Endothelial cell of umbilical vein (primary cell): Measurements from ENCODE around the gene CAPG. TPM values are rescaled to one million over a fixed set of nuclear protein-coding genes. Genes with fewer than 3 reads are reported as not detected.

Experiments
- BruUV-seq: library from RNA; stranded (reverse); fragments of 400-500 nt; replicated peaks from 2 replicates; lab custom pipeline; 2021; lab: Mats Ljungman, UMichigan
- CTCF ChIA-PET: fragments of 300-600, 350-600 bp; sonication (Branson Sonifier 250); formaldehyde crosslinking; loops from one replicate; lab custom pipeline; 2021; ENCODE audit warnings: antibody characterized with exemption, inconsistent platforms; lab: Charles Lee
- POLR2A ChIA-PET: fragments of 300-600, 350-600 bp; sonication (Branson Sonifier 250); formaldehyde crosslinking; loops from one replicate; lab custom pipeline; 2021; ENCODE audit warnings: antibody characterized with exemption, inconsistent platforms; lab: Charles Lee
- DNase-seq: peaks from one replicate; pipeline ENCODE4 v3.0.0-alpha.2; 2011; ENCODE audit warnings: low read depth, low spot score
- FAIRE-seq: peaks from 2 replicates; lab custom pipeline; 2011; peaks lifted over from hg19 to GRCh38; lab: Jason Lieb, UNC
- H2AFZ ChIP-seq: 2 replicates; pipeline ENCODE4 v1.6.0; 2012; ENCODE audit warnings: low read depth, low read length, control low read depth, inconsistent platforms
- H3K27ac ChIP-seq: 2 replicates; pipeline ENCODE4 v1.5.1; 2011; ENCODE audit warnings: low read depth, mild to moderate bottlenecking, control low read depth, low read length, moderate library complexity; ENCODE audit not compliant: insufficient read depth
- H3K27me3 ChIP-seq, 2 experiments: 2 replicates each; pipeline versions ENCODE4 v1.6.0 to v1.6.1; 2011; ENCODE audit warnings: low read length in 2 of 2, mixed read lengths in 1 of 2; ENCODE audit not compliant: control insufficient read depth in 2 of 2, insufficient read depth in 2 of 2
- H3K36me3 ChIP-seq, 2 experiments: 2 replicates in 1 of 2; 3 replicates in 1 of 2; pipeline ENCODE4 v1.5.1; 2011; ENCODE audit warnings: low read length in 2 of 2, mild to moderate bottlenecking in 1 of 2, moderate library complexity in 1 of 2; ENCODE audit not compliant: control insufficient read depth in 2 of 2, insufficient read depth in 2 of 2; ENCODE audit errors: extremely low read depth in 1 of 2
- H3K4me1 ChIP-seq: 3 replicates; pipeline ENCODE4 v1.5.1; 2011; ENCODE audit warnings: mild to moderate bottlenecking, low read length; ENCODE audit not compliant: control insufficient read depth, insufficient read depth; ENCODE audit errors: extremely low read depth
- H3K4me2 ChIP-seq: 2 replicates; pipeline ENCODE4 v1.6.1; 2011; ENCODE audit warnings: low read length, control low read depth, mixed read lengths; ENCODE audit not compliant: insufficient read depth
- H3K4me3 ChIP-seq, 3 experiments: fragments of 200-600 bp in 1 of 3; sonication (generic), shearing (Covaris generic) in 1 of 3; replicated peaks in 1 of 3; 2 replicates each; pipeline ENCODE4 v1.5.1; 2011 to 2016; ENCODE audit warnings: control low read depth in 3 of 3, low read length in 3 of 3, mild to moderate bottlenecking in 2 of 3, inconsistent platforms in 1 of 3, low read depth in 1 of 3, moderate library complexity in 1 of 3; ENCODE audit not compliant: insufficient read depth in 1 of 3
- H3K79me2 ChIP-seq: 2 replicates; pipeline ENCODE4 v1.6.0; 2012; ENCODE audit warnings: low read length, inconsistent platforms; ENCODE audit not compliant: control insufficient read depth, insufficient read depth
- H3K9ac ChIP-seq: replicated peaks from 2 replicates; pipeline ENCODE3; 2011; ENCODE audit warnings: low read length, control low read depth; ENCODE audit not compliant: insufficient read depth; ENCODE audit errors: extremely low read depth
- H3K9me1 ChIP-seq: replicated peaks from 3 replicates; pipeline ENCODE4 v1.6.0; 2011; ENCODE audit warnings: mild to moderate bottlenecking, low read length; ENCODE audit not compliant: control insufficient read depth, insufficient read depth; ENCODE audit errors: extremely low read depth
- H3K9me3 ChIP-seq: replicated peaks from 2 replicates; pipeline ENCODE4 v1.5.1; 2012; ENCODE audit warnings: low read length, inconsistent platforms; ENCODE audit not compliant: control insufficient read depth, insufficient read depth
- H4K20me1 ChIP-seq: replicated peaks from 2 replicates; pipeline ENCODE3; 2011; ENCODE audit warnings: mild to moderate bottlenecking, low read length; ENCODE audit not compliant: control insufficient read depth, insufficient read depth; ENCODE audit errors: extremely low read depth
- CTCF ChIP-seq, 2 donors: IDR thresholded peaks; 1 replicate in 1 of 2; 2 replicates in 1 of 2; pipeline ENCODE4 v1.5.1; 2011; ENCODE audit warnings: low read length in 2 of 2, mild to moderate bottlenecking in 2 of 2, moderate library complexity in 2 of 2, control low read depth in 1 of 2, inconsistent platforms in 1 of 2, low read depth in 1 of 2; ENCODE audit not compliant: insufficient read depth in 1 of 2; ENCODE audit errors: extremely low read depth in 1 of 2
- EZH2 ChIP-seq: IDR thresholded peaks from 2 replicates; pipeline ENCODE4 v1.6.1; 2012; ENCODE audit warnings: borderline replicate concordance, low read depth, mild to moderate bottlenecking, moderate library complexity, low read length, inconsistent platforms; ENCODE audit not compliant: severe bottlenecking
- FOS ChIP-seq: IDR thresholded peaks from 2 replicates; pipeline ENCODE4 v1.6.1; 2011; ENCODE audit warnings: mild to moderate bottlenecking, low read length, moderate library complexity, borderline replicate concordance; ENCODE audit not compliant: insufficient read depth
- GATA2 ChIP-seq: IDR thresholded peaks from 2 replicates; pipeline ENCODE4 v1.7.0; 2011; ENCODE audit warnings: low read depth, mild to moderate bottlenecking, moderate library complexity, mixed read lengths, low read length; ENCODE audit not compliant: insufficient read length, insufficient read depth
- JUN ChIP-seq: IDR thresholded peaks from 2 replicates; pipeline ENCODE4 v1.6.1; 2011; ENCODE audit warnings: borderline replicate concordance, low read depth; ENCODE audit not compliant: insufficient read length, insufficient read depth
- MYC ChIP-seq: IDR thresholded peaks from one replicate; pipeline ENCODE4 v1.6.1; 2011; ENCODE audit warnings: mild to moderate bottlenecking, low read depth, low read length
- POLR2A ChIP-seq: IDR thresholded peaks from 2 replicates; pipeline ENCODE4 v1.6.1; 2012; ENCODE audit warnings: low read depth, mild to moderate bottlenecking, control low read depth, low read length
- POLR2AphosphoS5 ChIP-seq: IDR thresholded peaks from 2 replicates; pipeline ENCODE4 v1.6.1; 2012; ENCODE audit warnings: low read depth, mild to moderate bottlenecking, control low read depth, low read length, moderate library complexity; ENCODE audit not compliant: insufficient read depth
- dilution Hi-C: fragments of 300-500 bp; cut with MboI; formaldehyde crosslinking; loops from one replicate; pipeline ENCODE4 v1.15.0; 2019; ENCODE audit warnings: low sequenced_read_pairs; ENCODE audit not compliant: extremely low pct_ligation_motif_present
- intact Hi-C: fragments of 100-400 bp; cut with micrococcal nuclease; formaldehyde crosslinking; loops from one replicate; pipeline ENCODE4 v1.10.0; 2022
- polyA plus RNA-seq, 4 experiments: library from polyadenylated mRNA; depleted of rRNA in 3 of 4; stranded (reverse) in 3 of 4; unstranded in 1 of 4; fragments of >200 nt; gene quantifications; 2 replicates each; pipeline versions ENCODE4 v1.2.1 to v1.2.3, GENCODE V29; 2011 to 2012; ENCODE audit warnings: missing spikeins in 1 of 4
- total RNA-seq: library from RNA; stranded (reverse); gene quantifications from 2 replicates; pipeline ENCODE4 v1.2.3, GENCODE V29; 2021
- TF ChIP-seq, protein P1 (sequence below): IDR thresholded peaks from 2 replicates; pipeline ENCODE4 v1.6.1; 2011; ENCODE audit not compliant: insufficient read depth, insufficient read length

The CAPG gene
- total and polyA plus RNA-seq, 2 donors (not counting 3 experiments of a cell fraction or from before 2014, with no cell fraction given) = 107 to 115 TPM

DNA sequence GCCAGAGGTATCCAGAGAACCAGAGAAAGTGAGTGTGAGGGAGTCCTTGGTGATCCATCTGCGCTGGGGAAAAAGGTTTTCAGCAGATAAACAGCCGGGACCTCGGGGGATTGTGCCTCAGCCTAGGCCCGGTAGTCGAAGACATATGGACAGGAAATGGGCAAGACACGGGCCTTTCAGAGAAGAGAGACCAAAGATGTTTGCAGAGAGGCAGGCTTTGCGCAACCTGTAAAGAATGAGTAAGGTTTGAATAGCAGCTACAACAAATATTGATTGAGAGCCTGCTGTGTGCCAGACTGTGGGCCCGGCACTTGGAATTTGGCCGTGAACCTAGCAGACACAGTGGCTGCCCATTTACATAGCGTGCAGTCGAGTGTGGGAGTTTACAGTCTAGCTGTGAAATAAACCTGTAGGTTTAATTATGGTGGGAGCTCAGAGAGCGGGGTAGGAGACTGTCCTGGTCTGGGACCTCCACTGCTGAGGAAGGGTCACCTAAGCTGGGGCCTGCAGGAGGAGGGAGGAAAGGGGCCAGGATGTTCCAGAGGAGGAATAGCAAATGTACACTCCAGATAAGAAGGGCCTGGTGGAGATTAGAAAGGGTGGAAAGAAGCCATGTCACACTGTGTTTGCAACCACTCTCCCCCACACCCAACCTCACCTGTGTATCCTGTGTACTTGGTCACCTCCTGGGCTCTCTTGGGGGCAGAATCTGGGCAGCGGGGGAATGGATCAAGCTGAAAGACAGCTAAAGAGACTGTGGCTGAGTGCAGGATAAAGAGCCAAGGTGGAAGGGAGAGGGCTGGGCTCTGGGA is 11.3 kb upstream of the CAPG start:
- Histone ChIP-seq H3K4me1 (peaks cover 9% of the 10 kb centered on the region), H3K4me3 (no peak overlapping the region), H3K79me2 (no peaks in the 10 kb centered on the region), H3K9ac (no peak overlapping the region), H3K9me3 (no peaks in the 10 kb centered on the region), H3K9me1 (no peaks in the 10 kb centered on the region), H3K27ac (no peak overlapping the region), H3K27me3 (no peaks in the 10 kb centered on the region), H4K20me1 (no peaks in the 10 kb centered on the region), H3K36me3 (no peaks in the 10 kb centered on the region), H3K4me2 (no peak overlapping the region), H2AFZ (peak overlapping the region; percentile 97)
- TF ChIP-seq MYC = no peak
- no peak for TF ChIP-seq GATA2
- TF ChIP-seq POLR2A = no peak
- TF ChIP-seq, protein P1, sequence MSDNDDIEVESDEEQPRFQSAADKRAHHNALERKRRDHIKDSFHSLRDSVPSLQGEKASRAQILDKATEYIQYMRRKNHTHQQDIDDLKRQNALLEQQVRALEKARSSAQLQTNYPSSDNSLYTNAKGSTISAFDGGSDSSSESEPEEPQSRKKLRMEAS = no peak
- no peak for TF ChIP-seq EZH2
- TF ChIP-seq FOS = no peak
- TF ChIP-seq CTCF (IDR thresholded peaks at IDR 0.05; ENCODE audit: extremely low read depth in 1 of 2, insufficient read depth in 1 of 2, low read depth in 1 of 2, low read length in 2 of 2) = no peak
- no peak for TF ChIP-seq POLR2AphosphoS5
- TF ChIP-seq JUN = no peak
- DNase-seq (no peak), FAIRE-seq (no peak)
- intact Hi-C loops = loop anchor here (5.0 kb wide), 2 partner anchors 181 to 196 kb away; partner anchors contain the start of genes TMEM150A and USP39
- dilution Hi-C loops = no loop called here
- ChIA-PET CTCF (interaction anchor here (0.5 to 7.7 kb wide), 11 partner anchors 15 to 227 kb away, joined by 3 to 236 read pairs (median 5); partner anchors contain the start of gene MAT2A), POLR2A (interaction anchor here (0.6 to 4.5 kb wide), 5 partner anchors 83 to 127 kb away, joined by 3 to 41 read pairs (median 3); partner anchors contain the start of gene MAT2A)
- BruUV-seq = no TSS peak
